GM18867 (cell line): Measurements from ENCODE around the gene ABCC11.

Source experiments
- ATAC-seq: cut with Tn5 transposase; IDR thresholded peaks from one replicate; pipeline ENCODE4 v1.9.1; 2021; ENCODE audit warnings: mild to moderate bottlenecking, moderate library complexity; ENCODE audit not compliant: unreplicated experiment

Gene ABCC11

DNA sequence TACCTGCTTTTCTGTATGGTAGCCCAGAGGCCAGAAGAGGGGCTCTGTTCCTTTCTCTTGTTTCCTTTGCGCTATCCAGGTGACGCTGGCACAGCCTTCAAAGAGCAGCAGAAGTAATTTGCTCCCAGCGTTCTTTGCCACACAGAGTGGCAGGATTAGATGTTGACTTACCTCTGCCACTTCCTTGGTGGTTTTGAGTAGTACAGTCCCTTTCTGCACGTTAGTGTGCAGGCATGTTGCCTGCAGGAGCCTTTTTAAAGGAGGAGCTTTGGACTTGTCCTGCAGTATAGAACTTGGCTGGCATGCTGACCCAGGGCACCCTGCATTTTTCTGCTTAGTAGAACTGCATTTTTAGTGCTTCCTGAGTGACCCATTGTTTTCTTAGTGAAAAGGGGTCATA is at the start of gene ABCC11:
TSS of gene ABCC11 (minus strand) at position 229 of the 400 bp plus-strand sequence. CDS start 15,618 bp downstream, outside the sequence.
- ATAC-seq = no peak

DNA sequence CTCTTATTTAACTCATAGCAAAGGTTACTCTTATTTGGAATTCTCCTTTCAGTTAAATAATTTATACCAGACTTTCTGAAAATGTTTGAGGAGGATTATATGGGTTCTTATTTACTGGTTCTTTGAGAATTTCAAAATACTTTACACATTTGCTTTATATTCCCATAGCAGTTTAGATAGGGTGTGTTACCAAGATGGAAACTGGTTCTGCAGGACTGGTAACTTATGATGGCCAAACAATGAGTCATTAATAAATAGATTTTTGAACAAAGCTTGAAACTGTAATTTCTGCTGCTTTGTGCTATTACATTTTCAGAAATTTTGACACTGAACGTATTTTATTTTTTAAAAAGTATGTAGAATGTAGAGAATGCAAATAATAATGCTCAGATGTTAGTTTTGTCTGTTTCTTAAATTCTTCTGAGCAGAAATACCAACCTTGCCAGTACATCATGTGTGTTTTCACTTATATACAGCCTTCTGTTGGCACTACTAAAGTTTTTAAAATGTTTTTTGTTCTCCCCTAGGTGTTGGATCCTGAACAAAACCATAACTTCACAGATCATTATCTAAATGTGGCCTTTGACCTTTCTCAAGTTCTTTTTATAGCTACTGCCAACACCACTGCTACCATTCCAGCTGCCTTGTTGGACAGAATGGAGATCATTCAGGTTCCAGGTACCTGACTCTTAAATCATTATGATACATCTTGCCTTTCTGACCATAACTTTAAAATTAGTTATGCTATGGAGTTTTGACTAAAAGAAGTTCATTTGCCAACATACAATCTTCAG is 48.3 kb upstream of the ABCC11 start:
- no peak for ATAC-seq

DNA sequence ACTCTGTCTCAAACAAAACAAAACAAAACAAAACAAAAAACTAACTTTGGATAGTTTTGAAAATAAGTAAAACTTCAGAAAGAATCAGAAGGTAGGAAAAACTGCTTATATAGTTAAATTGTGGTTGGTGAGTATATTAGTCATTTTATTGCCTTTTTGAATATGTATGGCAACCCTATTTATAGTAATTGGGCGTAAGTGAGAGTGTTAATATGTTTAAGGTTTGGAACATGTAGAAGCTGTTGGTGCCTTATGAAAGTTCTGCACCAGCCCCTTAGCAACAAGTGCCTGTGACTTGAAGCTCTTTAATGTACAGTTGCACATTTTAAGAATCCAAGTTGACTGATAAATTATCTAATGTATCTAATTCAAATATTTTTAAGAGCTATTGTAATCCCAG is 47.4 kb upstream of the ABCC11 start:
- ATAC-seq = no peak

DNA sequence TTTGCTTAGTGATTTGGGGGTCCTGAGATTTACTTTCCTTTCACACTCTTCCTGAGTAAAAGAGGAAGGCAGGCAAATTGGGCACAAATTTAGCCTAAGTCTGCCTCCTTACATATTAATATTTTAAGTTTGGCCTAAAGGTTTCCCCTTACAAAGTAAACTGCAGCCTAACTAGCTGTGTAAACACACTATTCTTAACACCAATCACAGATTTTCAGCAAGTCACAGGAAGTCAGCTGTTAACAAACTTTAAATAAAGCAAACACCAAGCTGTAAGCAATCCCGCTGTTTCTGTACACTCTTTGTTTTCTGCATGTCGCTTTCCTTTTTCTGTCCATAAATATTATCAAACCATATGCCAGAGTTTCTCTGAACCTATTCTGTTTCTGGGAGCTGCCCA is 45.1 kb upstream of the ABCC11 start:
- no peak for ATAC-seq

DNA sequence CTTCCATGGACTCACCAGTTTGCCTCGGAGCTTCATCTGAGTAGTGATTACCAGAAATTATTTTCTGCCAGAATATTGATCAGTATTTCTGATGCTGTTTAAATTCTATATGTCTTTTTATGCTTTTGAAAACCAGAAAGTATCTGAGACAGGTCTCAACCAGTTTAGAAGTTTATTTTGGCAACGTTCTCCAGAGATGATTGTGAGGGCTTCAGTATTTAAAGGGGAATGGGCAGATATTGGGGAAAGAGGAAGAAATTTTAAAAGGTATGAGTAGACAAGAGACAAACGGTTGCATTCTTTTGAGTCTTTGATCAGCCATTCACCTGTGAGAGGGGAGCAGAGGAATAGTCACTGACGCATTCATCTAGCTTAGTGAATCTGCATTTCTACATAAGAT is 44.4 kb upstream of the ABCC11 start:
- ATAC-seq = no peak

DNA sequence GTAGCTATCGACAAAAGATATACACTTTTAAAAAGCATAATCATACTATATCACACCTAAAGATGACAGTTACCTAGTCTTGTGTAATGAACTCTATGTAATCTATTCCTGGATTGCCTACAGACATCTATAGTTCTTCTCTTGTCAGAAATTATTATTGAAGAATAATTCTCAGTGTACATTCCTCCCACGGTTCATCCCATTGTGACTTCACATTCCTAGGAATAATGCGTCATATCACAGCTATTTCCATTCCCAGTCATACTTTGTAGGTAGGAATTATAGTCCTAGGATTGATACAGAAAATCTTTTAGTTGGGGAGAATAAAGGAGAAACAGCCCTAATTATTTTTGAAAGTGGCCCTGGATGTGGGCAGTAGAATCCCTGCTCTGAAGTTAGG is 44.0 kb upstream of the ABCC11 start:
- no peak for ATAC-seq

DNA sequence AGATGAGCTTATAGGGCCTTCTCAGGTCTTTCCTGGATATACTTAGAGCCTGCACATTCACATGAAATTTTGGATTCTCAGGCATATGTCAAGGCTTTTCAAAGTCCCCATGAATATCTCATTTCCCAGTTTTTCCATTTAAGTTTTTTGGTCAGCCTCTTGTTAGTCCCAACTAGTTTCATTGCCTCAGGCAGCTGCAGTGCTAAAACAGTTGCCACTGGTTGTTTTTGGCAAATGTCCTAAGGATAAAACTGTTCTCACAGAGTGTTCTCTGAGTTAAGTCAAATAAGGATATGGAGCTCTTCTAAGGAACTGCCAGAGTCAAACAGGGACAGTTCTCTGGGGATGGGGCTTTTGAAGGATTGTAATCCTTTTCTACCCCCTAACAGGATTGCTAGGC is 39.9 kb upstream of the ABCC11 start:
- no peak for ATAC-seq

DNA sequence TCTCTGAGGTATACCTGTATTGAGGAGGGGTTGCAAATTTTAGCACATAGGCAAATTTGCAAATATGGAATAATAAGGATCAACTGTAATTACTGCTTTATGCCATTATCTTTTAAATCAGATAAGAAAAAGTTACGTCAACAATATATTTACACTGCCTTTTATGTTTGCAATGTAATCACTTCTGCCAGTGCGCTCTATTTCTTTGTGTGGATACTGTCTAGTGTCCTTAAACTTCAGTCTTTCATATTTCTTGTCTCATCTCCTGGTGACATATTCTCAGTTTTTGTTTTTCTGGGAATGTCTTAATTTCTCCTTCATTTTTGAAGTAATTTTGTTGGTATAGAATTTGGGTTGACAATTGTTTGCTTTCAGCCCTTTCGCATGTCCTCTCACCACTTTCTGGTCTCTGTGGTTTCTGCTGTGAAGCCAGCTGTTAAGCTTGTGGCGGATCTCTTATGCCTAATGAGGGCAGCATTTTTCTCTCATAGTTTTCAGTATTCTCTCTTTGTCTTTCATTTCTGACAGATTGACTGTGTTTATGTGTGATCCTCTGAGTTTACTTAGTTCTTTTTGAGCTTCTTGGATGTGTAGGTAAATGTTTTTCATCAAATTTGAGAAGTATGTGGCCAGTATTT is 37.6 kb upstream of the ABCC11 start:
- ATAC-seq = no peak

DNA sequence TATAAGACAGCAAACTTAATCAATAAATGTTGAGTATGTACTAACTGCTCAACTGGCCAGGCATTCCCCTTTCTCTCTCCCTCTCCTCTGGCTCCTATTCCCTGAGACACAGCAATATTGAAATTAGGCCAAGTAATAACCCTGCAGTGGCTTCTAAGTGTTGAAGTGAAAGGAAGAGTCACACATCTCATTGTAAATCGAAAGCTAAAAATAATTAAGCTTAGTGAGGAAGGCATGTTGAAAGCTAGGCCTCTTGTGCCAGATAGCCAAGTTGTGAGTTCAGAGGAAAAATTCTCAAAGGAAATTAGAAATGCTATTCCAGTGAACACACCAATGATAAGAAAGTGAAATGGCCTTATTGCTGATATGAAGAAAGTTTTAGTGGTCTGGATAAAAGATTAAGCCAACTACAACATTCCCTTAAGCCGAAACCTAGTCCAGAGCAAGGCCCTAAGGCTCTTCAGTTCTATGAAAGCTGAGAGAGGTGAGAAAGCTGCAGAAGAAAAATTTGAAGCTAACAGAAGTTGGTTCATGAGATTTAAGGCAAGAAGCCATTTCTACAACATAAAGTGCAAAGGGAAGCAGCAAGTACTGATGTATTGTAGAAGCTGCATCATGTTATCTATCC is 35.4 kb upstream of the ABCC11 start:
- ATAC-seq = no peak

DNA sequence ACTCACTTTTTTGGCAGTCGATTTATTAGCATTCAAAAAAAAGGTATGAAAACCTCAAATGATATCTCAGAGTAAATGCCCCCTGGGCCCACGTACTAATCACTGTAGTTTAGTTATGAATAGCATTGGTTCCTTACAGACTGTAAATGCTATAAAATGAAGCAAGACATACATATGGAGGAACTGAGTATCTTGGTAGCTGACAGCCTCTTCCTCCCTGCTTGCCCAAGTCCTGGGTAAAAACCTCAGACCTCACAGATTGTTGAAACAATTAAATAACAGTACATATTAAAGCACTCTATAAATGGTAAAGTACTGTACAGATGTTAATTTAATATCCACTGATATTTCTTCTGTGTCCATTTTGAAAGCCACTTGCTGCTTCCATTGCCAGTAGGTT is 33.2 kb upstream of the ABCC11 start:
- ATAC-seq = no peak

DNA sequence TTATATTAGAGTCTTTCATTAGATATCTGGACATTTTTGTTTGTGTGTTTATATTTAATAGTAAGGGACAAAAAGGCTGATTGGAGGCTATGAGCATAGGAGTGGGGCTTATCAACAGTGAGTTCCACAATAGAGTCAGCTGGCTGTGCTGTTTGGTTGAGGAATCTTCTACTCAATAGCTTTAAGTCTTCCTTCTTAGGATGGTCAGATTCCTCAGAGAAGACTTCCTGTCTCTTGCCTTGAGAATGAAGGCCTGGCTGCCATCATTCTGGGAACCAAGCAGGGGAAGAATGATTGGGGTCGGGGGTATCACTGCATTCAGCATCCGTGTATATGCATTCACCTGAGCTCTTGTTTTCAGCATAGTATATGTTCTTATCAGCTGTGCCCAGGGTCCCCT is 31.9 kb upstream of the ABCC11 start:
- no peak for ATAC-seq

DNA sequence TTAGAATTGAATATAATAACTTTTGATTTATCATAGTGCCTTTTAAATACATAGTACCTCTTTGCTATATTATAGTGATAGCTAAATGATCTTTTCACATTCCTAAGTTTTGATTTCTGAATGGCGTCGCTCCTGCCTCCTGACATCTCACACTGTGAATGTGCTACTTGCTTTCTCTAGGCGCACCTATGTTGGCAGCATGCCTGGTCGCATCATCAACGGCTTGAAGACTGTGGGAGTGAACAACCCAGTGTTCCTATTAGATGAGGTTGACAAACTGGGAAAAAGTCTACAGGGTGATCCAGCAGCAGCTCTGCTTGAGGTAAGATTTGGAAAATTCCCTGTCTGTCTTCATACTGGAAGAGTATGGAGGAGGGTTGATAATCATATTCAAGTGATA is 29.8 kb upstream of the ABCC11 start:
- no peak for ATAC-seq

DNA sequence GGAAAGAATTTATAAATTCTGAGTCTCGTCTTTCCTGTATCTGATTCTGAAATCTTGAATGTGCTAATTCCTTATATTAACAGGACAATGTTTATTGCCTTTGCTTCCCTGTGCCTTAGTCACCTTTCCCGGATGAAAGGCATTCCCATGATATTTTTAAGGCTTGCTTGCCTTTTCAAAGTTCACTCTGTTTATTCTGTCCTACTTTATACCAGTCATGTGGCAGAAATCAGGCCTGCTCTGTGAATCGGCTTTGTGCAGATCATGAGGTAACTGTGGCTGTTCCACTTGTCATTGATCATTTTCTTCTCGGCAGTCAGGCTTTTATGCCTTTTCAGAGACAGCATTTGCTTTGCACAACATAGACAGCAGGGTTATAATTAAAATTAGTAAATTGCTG is 28.8 kb upstream of the ABCC11 start:
- no peak for ATAC-seq

DNA sequence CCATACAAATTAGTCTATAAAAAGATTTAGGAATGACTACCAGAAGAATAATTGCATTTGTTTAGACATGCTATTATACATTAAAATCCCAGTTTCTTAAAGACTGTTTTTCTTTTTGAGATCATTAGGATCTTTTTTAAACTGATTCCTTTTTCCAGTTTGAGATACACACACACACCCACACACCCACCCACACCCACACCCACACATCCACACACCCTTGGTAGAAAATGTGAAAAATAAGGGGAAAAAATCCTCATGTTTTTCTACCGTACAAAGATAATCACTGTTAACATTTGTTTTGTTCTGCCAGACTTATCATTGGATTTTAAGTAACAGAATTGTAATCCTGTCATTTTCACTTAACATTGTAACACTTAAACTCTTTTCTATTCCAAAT is 27.1 kb upstream of the ABCC11 start:
- no peak for ATAC-seq

DNA sequence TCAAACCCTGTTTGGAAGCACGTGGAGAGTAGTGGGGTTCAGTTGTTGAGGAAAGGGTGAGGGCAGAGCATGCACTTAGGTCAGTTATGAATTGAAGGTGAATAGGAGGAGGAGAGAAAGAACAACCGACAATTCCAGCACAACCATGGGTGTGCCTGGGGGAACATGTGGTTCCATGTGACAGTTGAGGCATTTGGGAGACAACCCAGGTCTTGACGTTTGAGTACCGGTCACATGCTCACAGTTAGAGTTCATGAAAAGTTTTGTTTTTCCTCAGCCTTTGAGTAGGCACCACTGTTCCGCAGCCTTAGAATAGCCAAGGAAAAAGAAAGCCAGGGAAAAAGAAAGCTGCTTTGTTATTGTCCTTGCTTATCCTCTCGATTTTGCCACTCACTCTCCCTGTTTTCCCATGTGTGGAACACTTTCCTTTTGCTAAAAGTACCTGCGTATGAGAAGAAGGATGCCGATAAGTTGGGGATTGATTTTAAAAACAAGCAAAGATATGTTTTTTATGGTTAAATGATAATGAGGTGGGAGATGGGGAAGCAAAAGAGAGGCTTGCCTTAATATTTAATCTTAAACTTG is 25.6 kb upstream of the ABCC11 start:
- ATAC-seq = no peak

DNA sequence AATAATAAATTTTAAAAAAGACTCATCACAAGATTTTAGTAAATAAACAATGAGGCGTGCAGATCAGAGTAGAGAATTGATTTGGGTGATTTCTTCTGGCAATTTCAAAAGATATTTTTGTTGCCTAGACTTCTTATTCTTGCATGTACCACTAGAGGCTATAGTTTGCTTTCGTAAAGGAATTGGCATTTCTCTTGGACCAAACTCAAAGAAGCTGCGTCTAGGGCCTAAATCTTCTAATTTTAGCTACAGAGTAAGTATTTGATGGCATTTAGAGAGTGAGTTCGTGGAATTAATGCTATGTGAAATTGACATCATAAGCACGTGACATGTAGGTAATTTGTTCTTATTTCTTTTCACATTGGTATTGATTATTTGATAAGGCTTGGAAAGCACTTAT is 24.4 kb upstream of the ABCC11 start:
- ATAC-seq = no peak

DNA sequence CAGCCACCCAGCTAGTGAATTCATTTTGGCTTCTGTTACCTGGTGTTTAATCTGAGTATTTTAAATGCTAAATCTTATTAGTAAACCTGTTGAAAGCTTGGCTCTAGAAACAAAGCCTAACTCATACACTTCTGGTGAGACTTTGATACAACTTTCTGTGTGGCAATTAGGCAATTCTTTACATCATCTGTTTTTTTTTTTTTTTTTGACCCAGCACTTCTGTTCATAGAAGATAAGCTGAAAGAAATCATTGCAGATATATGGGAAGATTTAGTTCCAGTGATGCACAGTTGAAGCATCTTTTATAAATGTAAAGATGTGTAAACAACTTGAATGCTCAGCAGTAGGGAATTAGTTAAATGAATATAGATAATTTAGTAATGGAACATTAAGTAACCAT is 21.7 kb upstream of the ABCC11 start:
- ATAC-seq = no peak

DNA sequence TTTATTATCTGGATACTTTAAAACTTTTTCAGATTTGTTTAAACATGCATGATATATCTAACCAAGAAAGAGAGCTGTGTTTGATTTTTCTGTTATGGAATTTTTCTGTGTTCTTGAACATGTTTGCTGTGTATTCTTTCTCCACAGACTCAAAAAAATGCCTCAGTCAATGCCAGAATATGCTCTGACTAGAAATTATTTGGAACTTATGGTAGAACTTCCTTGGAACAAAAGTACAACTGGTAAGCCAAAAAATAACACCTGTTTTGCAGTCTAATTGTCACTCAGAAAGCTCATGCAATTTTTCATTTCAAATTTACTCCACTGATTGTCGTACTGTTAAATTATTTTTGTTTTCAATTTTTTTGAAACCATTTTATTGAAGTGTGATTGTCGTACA is 15.3 kb upstream of the ABCC11 start:
- no peak for ATAC-seq

DNA sequence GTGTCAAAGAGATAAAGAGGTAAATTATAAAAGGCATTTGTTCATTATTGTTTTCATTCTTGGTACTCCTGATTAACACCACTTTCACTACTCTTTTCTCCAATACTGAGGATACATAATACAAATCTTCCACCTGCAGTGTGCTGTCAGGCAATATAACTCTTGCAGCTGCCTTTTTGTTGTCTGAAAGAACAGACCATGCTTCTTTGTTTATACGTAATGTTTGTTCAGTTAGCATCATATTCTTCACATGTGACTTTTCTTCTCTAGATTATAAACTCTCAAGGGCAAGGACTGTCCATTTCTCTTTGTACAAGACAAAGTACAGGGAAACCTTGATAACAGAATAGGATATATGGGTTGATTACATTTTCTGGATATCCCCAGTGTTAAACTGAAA is 14.2 kb upstream of the ABCC11 start:
- ATAC-seq = no peak

DNA sequence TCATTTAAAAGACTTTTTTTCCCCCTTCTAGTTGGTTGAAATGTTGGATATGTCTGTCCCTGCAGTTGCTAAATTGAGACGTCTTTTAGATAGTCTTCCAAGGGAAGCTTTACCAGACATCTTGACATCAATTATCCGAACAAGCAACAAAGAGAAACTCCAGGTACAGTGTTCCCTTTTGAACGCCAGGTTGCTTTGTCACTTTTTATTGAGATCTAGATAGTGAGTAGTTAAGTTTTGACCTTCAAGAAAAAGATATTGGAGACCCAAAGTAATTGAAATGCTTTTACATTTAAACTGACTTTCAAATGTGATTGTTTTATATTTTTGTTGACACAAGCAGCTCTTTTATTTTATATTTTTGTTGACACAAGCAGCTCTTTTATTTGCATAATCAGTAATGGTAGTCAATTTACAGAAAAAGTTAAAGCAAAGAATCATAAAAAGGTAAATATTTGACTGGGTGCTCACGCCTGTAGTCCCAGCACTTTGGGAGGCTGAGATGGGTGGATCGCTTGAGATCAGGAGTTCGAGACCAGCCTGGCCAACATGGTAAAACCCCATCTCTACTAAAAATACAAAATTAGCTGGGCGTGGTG is 9.3 kb upstream of the ABCC11 start:
- no peak for ATAC-seq

DNA sequence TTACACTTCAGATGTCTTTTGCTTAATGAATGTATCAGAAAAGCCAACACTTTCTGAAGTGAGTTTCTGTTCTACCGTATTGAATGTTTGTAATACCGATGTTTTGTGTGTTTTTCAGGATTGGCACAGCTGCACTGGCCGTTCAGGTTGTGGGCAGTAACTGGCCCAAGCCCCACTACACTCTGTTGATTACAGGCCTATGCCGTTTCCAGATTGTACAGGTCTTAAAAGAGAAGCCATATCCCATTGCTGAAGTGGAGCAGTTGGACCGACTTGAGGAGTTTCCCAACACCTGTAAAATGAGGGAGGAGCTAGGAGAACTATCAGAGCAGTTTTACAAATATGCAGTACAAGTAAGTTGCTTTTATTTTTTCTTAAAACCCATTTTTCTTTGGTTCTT is 4.7 kb upstream of the ABCC11 start:
- no peak for ATAC-seq
